PC-9 (cell line): ENCODE data around the gene TRABD2B.

ENCODE experiments used
- EZH2 ChIP-seq: fragments of 200-600 bp; sonication (generic); IDR thresholded peaks from 2 replicates; pipeline ENCODE4 v1.8.0; 2017; ENCODE audit warnings: antibody characterized with exemption, low read depth
- TF ChIP-seq, protein P1 (sequence below): fragments of 200-600 bp; sonication (generic); conservative IDR thresholded peaks from 2 replicates; pipeline ENCODE4 v1.6.1; 2017; ENCODE audit warnings: mixed run types, antibody characterized with exemption, mild to moderate bottlenecking, moderate library complexity

DNA sequence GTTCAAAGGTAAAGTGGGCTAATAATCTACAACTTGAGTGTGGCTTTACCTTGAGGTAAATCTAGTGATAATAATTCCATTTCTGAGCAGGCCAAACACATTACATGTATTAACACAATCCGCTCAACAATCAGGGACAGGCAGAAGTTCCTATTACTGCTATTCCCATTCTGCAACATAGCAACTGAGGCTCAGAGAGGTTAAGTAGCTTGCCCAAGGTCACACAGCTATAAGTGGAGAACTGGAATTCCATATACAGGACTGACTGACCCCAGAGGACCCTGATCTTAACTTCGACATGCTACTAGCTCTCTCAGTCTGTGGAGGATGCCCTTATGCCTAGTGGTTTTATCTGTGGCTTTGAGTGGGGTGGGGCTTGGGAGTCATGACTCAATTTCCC is 110.1 kb downstream of the TRABD2B start:
- TF ChIP-seq, protein P1, sequence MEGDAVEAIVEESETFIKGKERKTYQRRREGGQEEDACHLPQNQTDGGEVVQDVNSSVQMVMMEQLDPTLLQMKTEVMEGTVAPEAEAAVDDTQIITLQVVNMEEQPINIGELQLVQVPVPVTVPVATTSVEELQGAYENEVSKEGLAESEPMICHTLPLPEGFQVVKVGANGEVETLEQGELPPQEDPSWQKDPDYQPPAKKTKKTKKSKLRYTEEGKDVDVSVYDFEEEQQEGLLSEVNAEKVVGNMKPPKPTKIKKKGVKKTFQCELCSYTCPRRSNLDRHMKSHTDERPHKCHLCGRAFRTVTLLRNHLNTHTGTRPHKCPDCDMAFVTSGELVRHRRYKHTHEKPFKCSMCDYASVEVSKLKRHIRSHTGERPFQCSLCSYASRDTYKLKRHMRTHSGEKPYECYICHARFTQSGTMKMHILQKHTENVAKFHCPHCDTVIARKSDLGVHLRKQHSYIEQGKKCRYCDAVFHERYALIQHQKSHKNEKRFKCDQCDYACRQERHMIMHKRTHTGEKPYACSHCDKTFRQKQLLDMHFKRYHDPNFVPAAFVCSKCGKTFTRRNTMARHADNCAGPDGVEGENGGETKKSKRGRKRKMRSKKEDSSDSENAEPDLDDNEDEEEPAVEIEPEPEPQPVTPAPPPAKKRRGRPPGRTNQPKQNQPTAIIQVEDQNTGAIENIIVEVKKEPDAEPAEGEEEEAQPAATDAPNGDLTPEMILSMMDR: no peak
- TF ChIP-seq EZH2: no peak
